ENCODE measurements around the gene ANAPC5.

ANAPC5 gene

DNA sequence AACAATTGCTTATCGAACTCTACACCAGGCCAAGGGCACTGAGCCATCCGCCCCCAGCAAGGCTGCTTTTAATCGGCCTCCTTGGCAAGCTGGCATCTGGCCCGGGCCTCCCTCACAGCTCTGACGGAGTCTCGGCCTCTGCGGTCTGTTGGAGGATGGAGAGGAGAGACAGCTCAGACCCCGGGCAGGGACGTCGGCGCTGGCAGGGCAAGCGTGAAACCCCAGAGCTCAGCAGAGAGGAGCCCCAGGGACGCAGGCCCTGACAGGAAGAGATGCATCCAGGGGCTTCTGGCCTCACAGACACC, 73.2 kb downstream of the ANAPC5 start:
- H3K4me3 ChIP-seq (ENCODE audit: low read depth, low read length) = no peak overlapping the region
- no peak for DNase-seq (ENCODE audit: low read depth)
- TF ChIP-seq, protein P1, sequence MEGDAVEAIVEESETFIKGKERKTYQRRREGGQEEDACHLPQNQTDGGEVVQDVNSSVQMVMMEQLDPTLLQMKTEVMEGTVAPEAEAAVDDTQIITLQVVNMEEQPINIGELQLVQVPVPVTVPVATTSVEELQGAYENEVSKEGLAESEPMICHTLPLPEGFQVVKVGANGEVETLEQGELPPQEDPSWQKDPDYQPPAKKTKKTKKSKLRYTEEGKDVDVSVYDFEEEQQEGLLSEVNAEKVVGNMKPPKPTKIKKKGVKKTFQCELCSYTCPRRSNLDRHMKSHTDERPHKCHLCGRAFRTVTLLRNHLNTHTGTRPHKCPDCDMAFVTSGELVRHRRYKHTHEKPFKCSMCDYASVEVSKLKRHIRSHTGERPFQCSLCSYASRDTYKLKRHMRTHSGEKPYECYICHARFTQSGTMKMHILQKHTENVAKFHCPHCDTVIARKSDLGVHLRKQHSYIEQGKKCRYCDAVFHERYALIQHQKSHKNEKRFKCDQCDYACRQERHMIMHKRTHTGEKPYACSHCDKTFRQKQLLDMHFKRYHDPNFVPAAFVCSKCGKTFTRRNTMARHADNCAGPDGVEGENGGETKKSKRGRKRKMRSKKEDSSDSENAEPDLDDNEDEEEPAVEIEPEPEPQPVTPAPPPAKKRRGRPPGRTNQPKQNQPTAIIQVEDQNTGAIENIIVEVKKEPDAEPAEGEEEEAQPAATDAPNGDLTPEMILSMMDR (IDR thresholded peaks at IDR 0.05; ENCODE audit: control insufficient read depth, extremely low read depth, insufficient read depth) = no peak

DNA sequence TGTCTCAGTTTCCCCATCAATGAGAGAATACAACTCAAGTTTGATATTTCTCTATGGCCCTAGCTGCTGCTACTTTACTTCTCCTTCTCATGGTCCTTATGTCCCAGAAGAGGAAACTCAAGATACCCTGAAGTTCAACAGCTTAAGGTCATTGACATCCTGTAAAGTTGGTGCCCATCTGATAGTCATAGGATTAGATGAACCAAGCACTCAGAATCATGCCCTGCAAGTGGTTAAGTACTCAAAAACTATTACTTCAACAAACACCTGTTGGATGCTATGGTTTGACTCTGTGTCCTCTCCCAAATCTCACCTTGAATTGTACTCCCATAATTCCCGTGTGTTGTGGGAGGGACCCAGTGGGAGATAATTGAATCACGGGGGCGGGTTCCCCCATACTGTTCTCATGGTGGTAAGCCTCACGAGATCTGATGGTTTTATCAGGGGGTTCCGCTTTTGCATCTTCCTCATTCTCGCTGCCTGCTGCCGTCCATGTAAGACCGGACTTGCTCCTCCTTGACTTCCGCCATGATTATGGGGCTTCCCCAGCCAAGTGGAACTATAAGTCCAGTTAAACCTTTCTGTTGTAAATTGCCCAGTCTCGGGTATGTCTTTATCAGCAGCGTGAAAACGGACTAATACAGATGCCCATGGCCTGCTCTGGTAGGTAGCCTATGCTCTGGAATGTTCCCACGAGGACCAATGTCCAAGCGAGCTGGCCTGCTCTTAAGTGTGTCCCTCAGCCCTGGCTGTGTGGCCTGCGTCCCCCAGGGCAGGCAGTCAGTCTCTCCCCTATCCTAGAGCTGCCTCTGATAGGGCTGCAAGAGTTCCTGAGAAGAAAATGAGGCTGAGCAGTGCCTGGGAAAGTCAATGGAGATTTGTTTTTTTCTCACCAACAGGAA, 73.8 kb downstream of the ANAPC5 start:
- TF ChIP-seq, protein P1 (IDR thresholded peaks at IDR 0.05; ENCODE audit: control insufficient read depth, extremely low read depth, insufficient read depth) = no peak

DNA sequence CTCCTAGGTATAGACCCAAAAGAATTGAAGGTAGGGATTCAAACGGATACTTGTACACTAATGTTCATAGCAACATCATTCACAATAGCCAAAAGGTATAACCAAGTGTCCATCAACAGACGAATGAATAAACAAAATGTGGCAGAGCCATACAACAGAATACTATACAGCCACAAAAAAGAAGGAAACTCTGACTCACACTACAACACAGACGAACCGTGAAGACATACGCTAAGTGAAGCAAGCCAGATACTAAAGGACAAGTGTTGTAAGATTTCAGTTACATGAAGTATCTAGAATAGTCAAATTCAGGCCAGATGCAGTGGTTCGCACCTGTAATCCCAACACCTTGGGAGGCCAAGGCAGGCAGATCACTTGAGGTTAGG, 74.8 kb downstream of the ANAPC5 start:
- DNase-seq (ENCODE audit: low read depth) = no peak
- TF ChIP-seq, protein P1 (IDR thresholded peaks at IDR 0.05; ENCODE audit: control insufficient read depth, extremely low read depth, insufficient read depth) = no peak
- H3K4me3 ChIP-seq (ENCODE audit: low read depth, low read length) = no peak overlapping the region

More for the DNA sequence above, 73.8 kb downstream of the ANAPC5 start:
- DNase-seq (ENCODE audit: low read depth) = no peak
- H3K4me3 ChIP-seq (ENCODE audit: low read depth, low read length) = no peak overlapping the region

DNA sequence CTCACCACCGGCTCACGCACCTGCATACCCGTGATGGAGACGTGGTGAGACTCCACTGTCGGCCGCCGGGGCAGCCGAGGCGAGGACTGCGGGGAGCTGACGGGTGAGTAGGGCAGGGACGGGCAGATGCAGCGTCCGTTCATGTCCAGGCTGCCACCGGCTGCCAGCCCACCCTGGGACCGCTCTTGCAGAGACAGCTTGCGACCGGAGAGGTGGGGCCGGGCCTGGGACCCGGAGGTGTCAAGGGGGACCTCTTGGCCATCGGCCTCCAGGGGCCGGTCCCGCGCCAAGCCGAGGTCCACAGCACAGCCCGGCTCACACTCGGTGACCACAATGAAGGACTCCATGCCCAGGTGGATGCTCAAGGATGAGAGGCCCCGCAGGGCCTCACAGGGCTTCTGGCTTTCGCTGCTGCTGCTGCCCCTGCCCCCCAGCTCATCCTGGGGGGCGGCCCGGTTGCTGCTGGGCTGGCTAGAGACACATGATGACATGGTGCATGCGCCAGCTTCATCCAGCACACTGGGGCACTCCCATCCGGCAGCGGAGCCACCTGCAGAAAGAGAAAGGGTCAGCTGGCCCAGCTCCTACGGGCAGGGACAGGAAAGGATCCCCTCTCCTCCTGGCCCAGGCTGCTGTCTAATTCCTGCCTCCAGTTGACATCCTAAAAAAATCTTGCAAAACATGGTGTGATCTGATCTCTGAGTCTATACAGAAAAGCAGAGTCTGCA, 78.0 kb downstream of the ANAPC5 start:
- DNase-seq (ENCODE audit: low read depth) = no peak
- H3K4me3 ChIP-seq (ENCODE audit: low read depth, low read length) = no peak overlapping the region
- TF ChIP-seq, protein P1 (IDR thresholded peaks at IDR 0.05; ENCODE audit: control insufficient read depth, extremely low read depth, insufficient read depth) = no peak

DNA sequence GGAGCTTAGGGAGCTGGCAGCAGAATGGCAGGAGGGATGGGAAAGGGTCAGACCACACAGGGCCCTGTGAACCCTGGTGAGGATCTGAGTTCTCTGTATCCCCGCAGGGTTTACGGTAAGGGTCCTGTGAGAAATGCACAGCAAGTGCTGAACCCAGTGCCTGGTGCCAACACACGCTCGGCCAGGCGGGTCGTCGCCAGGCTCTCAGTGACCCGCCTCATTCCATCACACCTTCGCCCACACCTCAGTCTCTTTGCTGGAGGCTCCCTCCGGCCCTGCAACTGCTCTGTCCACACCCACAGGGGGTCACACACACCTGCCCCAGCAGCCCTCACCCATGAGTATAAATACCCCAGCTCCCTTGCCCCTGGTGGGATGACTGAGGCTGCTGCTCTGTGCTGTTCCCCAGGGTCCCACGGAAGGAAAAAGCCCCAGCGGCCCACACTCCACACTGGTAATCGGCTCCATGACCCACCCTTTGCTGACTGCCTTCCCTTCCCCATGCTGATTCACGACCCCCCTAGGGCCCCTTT, 78.8 kb downstream of the ANAPC5 start:
- DNase-seq (ENCODE audit: low read depth) = no peak
- no peak overlapping the region for H3K4me3 ChIP-seq (ENCODE audit: low read depth, low read length)
- TF ChIP-seq, protein P1 (IDR thresholded peaks at IDR 0.05; ENCODE audit: control insufficient read depth, extremely low read depth, insufficient read depth) = no peak

DNA sequence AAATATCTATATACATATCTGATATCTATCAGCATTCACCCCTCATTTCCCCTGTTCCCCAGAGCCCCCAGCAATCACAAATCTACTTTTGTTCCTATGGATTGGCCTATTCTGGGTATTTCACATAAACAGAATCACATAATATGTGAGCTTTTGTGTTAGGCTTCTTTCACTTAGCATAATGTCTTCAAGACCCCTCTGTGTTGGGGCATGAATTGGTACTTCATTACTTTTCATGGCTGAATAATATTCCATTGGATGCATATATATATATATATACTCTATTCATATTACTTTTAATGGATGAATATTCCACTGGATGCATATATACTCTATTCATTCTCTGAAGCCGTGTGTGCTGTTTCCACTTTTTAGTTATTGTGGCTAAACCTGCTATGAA, 84.4 kb downstream of the ANAPC5 start:
- no peak for DNase-seq (ENCODE audit: low read depth)
- TF ChIP-seq, protein P1 (IDR thresholded peaks at IDR 0.05; ENCODE audit: control insufficient read depth, extremely low read depth, insufficient read depth) = no peak
- H3K4me3 ChIP-seq (ENCODE audit: low read depth, low read length) = no peak overlapping the region

All from LNCaP clone FGC (cell line).